GM04504 (cell line): ENCODE data around the gene GRAP2.
"Not testable (repeated sequence)": the region's sequence is repeated elsewhere in the genome, so short reads cannot be mapped to it uniquely, and the experiment has no call there.

ENCODE experiments used
- DNase-seq: peaks from one replicate; pipeline ENCODE4 v3.0.0-alpha.2; 2012; ENCODE audit warnings: low read depth

Gene GRAP2

DNA sequence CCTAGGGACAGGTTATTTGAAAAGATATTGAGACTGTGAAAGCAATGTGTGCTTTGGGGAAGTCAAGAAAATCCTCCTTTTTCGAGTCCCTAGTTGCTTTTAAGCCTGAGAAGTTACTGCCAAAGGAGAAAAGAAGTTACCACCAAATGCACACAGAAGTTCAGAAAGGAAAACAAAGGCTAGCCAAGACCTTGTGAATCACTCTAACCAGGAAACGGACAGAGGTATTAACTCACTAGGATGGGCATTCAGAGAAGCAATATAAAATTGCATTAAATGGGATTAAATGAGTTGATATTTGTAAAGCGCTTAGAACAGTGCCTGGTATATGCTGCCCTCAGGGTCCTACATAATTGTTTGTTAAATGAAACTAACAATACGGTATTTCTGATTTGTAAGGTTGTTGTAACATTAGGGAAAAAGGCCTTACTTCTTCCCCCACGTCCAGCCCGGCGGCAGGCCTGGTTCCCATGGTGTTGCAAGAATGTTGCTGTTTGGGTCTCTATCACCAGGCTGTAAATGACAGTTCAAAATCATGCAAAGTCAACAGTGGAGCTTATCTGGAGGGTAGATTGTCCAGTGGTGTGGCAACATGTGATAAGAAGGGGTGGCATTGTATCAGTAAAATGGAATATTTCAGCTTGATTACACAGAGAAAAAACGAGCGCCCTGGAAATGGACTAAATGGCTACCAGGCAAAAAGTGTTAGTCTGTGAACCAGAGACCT is 66.4 kb downstream of the GRAP2 start:
- no peak for DNase-seq

GRCh38 chr22:39967996-39968972 is 67.4 kb downstream of the GRAP2 start:
- DNase-seq = no peak

- no peak for DNase-seq
Observed at GRCh38 chr22:39970742-39971141, 69.9 kb downstream of the GRAP2 start.

- no peak for DNase-seq
Observed at GRCh38 chr22:39972641-39973040, 71.8 kb downstream of the GRAP2 start.

DNA sequence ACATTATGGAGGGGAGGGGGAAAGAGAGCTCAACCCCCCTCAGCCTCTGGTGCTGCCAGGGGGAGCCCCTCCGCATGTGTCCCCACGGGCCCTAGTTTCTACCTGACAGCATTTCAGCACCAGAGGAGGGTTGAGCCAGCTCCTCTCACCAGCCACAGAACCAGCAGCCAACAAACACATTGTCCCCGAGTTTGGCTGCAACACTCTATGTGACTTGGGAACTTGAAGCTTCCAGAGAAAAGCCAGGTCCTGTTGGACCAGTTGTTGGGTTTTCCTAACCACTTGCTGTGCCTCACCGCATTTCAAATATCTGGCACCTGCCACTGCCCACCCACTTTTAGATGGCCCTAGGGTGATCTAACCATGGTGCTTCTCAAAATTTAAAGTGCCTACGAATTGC is 72.8 kb downstream of the GRAP2 start:
- DNase-seq = no peak

DNA sequence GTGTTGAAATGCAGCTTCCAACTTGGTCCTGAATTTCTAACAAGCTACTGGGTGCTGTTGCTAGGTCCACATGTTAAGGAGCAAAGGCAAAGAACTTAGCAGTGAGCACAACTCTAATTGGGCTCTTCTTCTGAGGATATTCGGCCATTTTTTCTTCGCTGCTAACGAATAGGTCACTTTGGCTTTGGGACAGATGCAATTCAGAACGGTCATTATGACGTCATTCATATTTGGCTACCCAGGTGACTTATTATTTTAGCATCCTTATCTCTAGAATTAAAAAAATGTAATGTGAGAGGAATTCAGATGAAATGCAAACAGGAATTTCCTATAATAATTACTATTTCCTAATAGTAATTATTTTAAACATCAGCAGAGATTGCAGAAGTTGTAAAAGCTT is 73.2 kb downstream of the GRAP2 start:
- no peak for DNase-seq

GRCh38 chr22:39979048-39979447 is 78.2 kb downstream of the GRAP2 start:
- DNase-seq = no peak

GRCh38 chr22:39979458-39979857 is 78.6 kb downstream of the GRAP2 start:
- DNase-seq = no peak

- no peak for DNase-seq
Observed at GRCh38 chr22:39980596-39980995, 79.7 kb downstream of the GRAP2 start.

- DNase-seq = no peak
Observed at GRCh38 chr22:39983346-39983745, 82.5 kb downstream of the GRAP2 start.

- DNase-seq = no peak
Observed at GRCh38 chr22:39984006-39984405, 83.1 kb downstream of the GRAP2 start.

- no peak for DNase-seq
Observed at GRCh38 chr22:39984746-39985145, 83.9 kb downstream of the GRAP2 start.

DNA sequence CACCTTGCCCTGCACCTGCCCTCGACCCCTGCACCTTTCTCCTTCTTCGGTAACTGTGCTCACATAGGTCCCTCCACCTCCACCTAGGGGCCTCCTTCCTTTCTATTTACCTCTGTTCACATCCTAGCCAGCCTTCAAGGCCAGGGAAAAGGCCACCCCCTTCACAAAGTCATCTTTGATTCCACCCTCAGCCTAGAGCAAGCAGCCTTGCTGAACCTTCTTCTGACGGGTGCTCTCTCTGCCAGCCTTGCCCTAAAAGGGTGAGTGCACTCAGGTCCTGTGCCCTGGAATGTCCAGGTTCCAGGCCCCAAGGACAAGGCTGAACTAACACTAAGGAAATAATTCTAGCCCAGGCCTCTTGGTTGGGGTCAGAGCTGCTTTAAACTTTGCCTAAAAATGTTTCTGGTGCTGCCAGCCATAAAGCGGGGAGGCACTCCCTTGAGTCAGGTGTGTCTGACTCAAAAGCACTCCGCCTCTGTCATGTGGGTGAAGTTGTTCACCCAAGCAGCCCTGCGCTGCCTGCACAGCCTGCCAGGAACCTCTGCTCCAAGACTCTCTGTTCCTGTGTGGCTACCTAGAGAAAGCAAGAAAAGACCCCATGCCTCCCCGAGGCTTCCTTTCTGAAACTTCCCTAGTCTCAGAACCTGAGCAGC is 84.6 kb downstream of the GRAP2 start:
- no peak for DNase-seq

DNA sequence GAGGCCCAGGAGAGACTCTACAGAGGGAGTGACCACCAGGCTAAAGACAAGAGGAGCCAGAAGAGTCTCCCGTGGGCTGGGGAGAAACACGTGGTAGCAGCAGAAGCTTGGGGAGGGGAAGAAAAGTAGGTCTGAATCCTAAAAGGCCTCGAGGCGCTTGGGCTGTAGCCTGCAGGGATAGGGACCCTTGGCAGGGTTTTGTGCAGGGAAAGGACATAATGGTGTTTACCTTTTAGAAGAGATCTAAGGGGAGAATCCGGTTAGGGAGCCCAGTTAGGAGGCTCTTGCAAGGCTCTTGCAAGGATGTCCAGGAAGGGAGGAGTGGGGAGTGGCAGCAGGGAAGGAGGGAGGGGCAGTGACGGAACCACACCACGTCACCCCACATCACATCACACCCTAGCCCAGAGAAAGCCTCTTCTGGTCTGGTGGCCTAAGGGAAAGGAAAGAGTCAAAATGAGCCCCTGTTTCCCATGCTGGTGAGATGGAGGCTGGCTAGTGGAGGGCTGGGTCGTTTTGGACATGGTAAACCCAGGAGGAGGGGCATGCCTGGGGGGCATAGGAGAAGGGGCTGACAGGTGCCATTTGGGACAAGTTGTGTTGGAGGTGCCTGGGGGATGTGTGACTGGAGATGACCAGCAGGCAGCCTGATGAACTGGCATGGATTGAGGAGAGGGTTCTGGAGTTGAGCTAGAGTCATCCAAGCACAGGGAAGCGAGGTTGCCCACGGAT is 87.7 kb downstream of the GRAP2 start:
- DNase-seq = no peak

- DNase-seq = no peak
Observed at GRCh38 chr22:39989633-39990032, 88.7 kb downstream of the GRAP2 start.

DNA sequence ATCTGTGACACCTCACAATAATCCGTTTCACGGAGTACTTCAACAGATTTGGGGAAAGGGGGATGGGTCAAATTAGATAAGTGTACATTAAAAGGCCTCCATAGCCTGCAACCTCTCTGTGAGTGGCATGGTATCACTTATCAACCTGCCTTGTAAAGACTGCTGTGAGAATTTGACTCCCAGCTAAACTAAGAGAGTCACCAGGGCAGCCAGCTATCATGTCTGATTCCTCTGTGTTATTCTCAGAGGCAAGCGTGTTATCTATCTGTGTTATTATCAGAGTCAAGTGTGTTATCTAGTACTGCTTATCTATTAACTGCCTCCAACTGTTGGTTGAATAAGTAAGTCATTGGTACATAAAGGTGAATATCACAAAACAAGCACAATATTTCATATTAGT is 89.8 kb downstream of the GRAP2 start:
- no peak for DNase-seq

GRCh38 chr22:39991159-39991860 is 90.4 kb downstream of the GRAP2 start:
- DNase-seq = no peak

DNA sequence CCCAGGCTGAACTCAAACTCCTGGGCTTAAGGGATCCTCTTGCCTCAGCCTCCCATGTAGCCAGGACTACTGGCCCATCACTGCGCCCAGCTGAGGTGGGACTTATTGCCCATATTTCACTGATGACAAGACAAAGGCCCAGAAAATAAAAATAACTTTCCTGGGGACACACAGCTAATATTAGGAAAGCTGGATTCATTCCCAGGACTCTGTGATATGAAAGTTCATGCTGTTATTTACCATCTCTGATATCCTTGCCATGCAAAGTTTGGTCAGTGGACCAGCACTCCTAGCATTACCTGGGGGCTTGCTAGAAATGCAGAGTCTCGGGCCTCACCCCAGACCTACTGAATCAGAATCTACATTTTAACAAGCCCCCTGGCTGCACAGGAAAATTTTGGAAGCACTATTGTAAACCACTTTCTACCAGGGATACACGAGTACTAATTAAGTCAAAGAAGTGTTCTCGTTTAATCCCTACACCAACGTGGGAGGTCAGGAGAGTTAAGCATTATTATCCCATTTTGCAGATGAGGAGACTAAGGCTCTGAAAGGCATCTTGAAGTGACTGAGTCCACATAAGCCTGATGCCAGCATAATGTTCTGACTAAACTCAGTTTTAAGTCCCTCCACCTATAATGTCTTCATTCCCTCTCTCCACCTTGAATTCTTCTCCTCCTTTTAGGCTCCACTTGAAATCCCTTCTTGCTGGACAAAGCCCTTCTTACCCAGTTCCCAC is 91.4 kb downstream of the GRAP2 start:
- DNase-seq = no peak

DNA sequence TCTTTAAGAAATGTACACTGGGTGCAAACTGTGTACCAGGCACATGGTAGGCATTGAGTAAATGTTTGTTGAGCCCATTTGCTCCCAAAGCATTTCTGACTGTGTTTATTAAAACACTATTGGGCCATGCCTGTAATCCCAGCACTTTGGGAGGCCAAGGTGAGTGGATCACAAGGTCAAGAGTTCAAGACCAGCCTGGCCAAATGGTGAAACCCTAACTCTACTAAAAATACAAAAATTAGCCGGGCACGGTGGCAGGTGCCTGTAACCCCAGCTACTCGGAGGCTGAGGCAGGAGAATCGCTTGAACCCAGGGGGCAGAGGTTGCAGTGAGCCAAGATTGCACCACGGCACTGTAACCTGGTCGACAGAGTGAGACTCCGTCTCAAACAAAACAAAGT is 92.0 kb downstream of the GRAP2 start:
- DNase-seq = not testable (repeated sequence)

GRCh38 chr22:39994041-39994565 is 93.2 kb downstream of the GRAP2 start:
- no peak for DNase-seq
